Testis (tissue), 3 donors: ENCODE measurements around the gene DECR2. TPM values are rescaled to one million over a fixed set of nuclear protein-coding genes. Genes with fewer than 3 reads are reported as not detected.

Experiments
- DNase-seq: peaks from one replicate; pipeline ENCODE4 v3.0.0-alpha.2; 2019
- H3K27ac ChIP-seq, 2 donors: fragments of 200-600 bp; sonication (generic); one replicate each; pipeline ENCODE4 v1.5.1; 2019
- H3K27me3 ChIP-seq: fragments of 200-600 bp; sonication (generic); one replicate; pipeline ENCODE4 v1.5.1; 2019
- H3K36me3 ChIP-seq: fragments of 200-600 bp; sonication (generic); one replicate; pipeline ENCODE4 v1.5.1; 2017; ENCODE audit warnings: low read depth; ENCODE audit errors: missing control alignments
- H3K4me1 ChIP-seq: fragments of 200-600 bp; sonication (generic); one replicate; pipeline ENCODE4 v1.5.1; 2019
- H3K4me3 ChIP-seq, 2 donors: fragments of 200-600 bp; sonication (generic); one replicate each; pipeline ENCODE4 v1.5.1; 2017 to 2019
- H3K9me3 ChIP-seq: fragments of 200-600 bp; sonication (generic); one replicate; pipeline ENCODE4 v1.5.1; 2017
- POLR2A ChIP-seq: fragments of 450-650 bp; IDR thresholded peaks from one replicate; pipeline ENCODE4 v1.6.1; 2017; ENCODE audit warnings: antibody characterized with exemption, mild to moderate bottlenecking, moderate library complexity
- WGBS, 2 donors: methylation state at CpG; one replicate each; pipeline ENCODE4 v1.1.5; 2018; 5-methylcytosine and 5-hydroxymethylcytosine counted together
- intact Hi-C: fragments of 100-400 bp; cut with DNase I; formaldehyde crosslinking; loops from one replicate; pipeline ENCODE4 v1.15.1; 2023; ENCODE audit warnings: low total_unique reads
- polyA plus RNA-seq: library from polyadenylated mRNA; stranded (reverse); fragments of 350-450 nt; fragmentation: Illumina TruSeq; extraction: RNeasy Lipid Tissue Mini Kit (QIAGEN cat#74804); gene quantifications from one replicate; pipeline ENCODE4 v1.2.3, GENCODE V29; 2014; ENCODE audit warnings: low read depth, low replicate concordance; ENCODE audit not compliant: insufficient read depth
- total RNA-seq, 2 donors: library from RNA; depleted of rRNA; stranded (reverse); fragments of >200 nt; gene quantifications; one replicate each; pipeline ENCODE4 v1.2.3, GENCODE V29; 2016
- TF ChIP-seq, protein P1 (sequence below), 3 experiments: fragments of 450-650 bp in 2 of 3; fragments of 200-600 bp in 1 of 3; sonication (generic) in 1 of 3; IDR thresholded peaks; one replicate each; pipeline ENCODE4 v1.5.1; 2016 to 2019; ENCODE audit warnings: antibody characterized with exemption in 3 of 3, mild to moderate bottlenecking in 2 of 3, moderate library complexity in 1 of 3

Gene DECR2
- total and polyA plus RNA-seq, 3 donors from 2014 or later, result 33.2 to 56.1 (median 52.2) TPM

DNA sequence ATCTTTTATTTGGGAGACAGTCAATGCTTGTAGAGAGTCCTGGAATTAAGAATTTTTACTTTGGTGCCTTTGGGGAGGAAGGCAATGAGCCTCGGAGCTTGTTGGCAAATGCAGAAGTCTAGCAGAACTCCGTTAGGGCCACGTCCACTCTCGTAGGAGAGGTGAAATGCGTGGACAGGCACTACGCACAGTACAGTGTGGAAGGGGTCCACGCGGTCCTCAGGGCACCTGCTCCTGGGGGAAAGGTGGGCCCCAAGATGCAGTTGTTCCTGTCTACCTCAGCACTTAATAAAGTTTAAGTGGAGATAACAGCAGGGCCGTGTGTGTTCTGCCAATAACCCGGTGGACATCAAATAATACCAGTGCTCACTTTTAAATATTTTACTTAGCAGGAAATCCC, 25.6 kb downstream of the DECR2 start:
- intact Hi-C loops, result no loop called here
- H3K36me3 ChIP-seq, result no peaks in the 10 kb centered on the region
- H3K4me1 ChIP-seq, result peaks cover 36% of the 10 kb centered on the region
- no peak overlapping the region for H3K27ac ChIP-seq
- DNase-seq, result no peak
- peak overlapping the region; percentile 62 to 71 for H3K4me3 ChIP-seq
- no peaks in the 10 kb centered on the region for H3K9me3 ChIP-seq
- TF ChIP-seq, protein P1, sequence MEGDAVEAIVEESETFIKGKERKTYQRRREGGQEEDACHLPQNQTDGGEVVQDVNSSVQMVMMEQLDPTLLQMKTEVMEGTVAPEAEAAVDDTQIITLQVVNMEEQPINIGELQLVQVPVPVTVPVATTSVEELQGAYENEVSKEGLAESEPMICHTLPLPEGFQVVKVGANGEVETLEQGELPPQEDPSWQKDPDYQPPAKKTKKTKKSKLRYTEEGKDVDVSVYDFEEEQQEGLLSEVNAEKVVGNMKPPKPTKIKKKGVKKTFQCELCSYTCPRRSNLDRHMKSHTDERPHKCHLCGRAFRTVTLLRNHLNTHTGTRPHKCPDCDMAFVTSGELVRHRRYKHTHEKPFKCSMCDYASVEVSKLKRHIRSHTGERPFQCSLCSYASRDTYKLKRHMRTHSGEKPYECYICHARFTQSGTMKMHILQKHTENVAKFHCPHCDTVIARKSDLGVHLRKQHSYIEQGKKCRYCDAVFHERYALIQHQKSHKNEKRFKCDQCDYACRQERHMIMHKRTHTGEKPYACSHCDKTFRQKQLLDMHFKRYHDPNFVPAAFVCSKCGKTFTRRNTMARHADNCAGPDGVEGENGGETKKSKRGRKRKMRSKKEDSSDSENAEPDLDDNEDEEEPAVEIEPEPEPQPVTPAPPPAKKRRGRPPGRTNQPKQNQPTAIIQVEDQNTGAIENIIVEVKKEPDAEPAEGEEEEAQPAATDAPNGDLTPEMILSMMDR (IDR thresholded peaks at IDR 0.05), result no peak
- no peak for TF ChIP-seq POLR2A
- WGBS, 2 donors, result 23 to 29% methylated on average over 10 of the region's 10 CpGs
- no peaks in the 10 kb centered on the region for H3K27me3 ChIP-seq

DNA sequence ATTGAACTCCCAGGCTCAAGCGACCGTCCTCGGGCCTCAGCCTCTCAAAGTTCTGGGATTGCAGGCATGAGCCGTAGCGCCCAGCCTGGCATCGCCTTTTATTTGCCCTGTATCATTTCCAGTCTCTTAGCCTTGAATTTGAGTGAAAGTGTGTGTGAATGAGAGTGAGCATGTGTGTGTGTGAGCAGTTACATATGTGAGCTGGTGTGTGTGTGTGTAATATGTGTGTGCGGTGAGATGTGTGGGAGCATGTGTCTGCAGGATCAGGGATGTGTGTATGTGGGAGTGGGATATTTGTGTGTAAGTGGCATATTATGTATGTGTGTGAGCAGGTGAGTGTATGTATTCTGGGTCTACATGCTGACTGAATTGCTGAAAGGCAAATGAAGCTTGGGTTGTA, 29.2 kb downstream of the DECR2 start:
- DNase-seq, result no peak
- no peaks in the 10 kb centered on the region for H3K9me3 ChIP-seq
- 97 to 98% methylated on average over 7 of the region's 7 CpGs for WGBS, 2 donors
- no peaks in the 10 kb centered on the region for H3K36me3 ChIP-seq
- peaks cover 22% of the 10 kb centered on the region for H3K4me1 ChIP-seq
- no peak overlapping the region for H3K4me3 ChIP-seq
- no peak for TF ChIP-seq POLR2A
- TF ChIP-seq, protein P1 (IDR thresholded peaks at IDR 0.05), result no peak
- H3K27me3 ChIP-seq, result no peaks in the 10 kb centered on the region
- intact Hi-C loops, result no loop called here
- no peak overlapping the region for H3K27ac ChIP-seq

DNA sequence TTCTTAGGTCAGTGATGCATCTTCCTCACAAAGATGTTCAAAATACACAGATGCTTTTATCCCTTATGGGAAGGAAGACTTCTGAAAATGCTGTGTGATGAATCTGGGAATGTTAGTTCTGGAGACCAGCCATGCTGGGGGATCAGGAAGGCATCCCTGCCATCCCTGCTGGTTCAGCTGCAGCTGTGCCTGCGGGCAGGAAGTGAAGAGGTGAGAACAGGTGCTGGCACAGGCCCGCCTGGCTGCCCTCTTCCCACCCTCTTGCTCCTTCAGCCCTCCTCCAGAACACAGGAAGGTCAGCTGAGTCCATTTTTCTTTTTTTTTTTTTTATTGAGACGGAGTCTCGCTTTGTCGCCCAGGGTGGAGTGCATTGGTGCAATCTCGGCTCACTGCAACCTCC, 38.9 kb downstream of the DECR2 start:
- no peak for DNase-seq
- H3K36me3 ChIP-seq, result no peaks in the 10 kb centered on the region
- 94 to 95% methylated on average over 6 of the region's 6 CpGs for WGBS, 2 donors
- no peak overlapping the region for H3K4me3 ChIP-seq
- H3K9me3 ChIP-seq, result no peaks in the 10 kb centered on the region
- H3K27ac ChIP-seq, result no peak overlapping the region
- H3K4me1 ChIP-seq, result no peaks in the 10 kb centered on the region
- TF ChIP-seq, protein P1 (IDR thresholded peaks at IDR 0.05), result no peak
- TF ChIP-seq POLR2A, result no peak
- no peaks in the 10 kb centered on the region for H3K27me3 ChIP-seq
- intact Hi-C loops, result no loop called here

DNA sequence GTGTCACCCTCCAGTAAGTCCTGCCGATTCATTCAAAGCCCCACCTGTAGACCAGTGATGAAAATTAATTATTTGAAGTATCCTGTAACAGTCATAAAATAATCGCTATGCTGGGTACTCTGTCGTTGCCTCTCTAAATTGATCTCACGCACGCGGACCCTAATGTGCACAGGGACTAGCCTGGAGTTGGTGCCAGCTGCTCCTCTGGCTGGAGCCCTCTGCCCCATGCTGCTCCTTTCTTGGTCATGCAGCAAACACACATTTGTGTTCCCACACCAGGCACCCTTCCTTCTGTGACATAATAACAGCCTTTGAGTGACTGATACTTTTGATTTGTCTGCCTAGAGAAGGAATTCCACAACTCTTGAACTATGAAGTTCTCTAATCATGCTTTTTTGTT, 39.8 kb downstream of the DECR2 start:
- TF ChIP-seq, protein P1 (IDR thresholded peaks at IDR 0.05), result no peak
- no peak for TF ChIP-seq POLR2A
- DNase-seq, result no peak
- no peak overlapping the region for H3K4me3 ChIP-seq
- H3K27ac ChIP-seq, result no peak overlapping the region
- H3K9me3 ChIP-seq, result no peaks in the 10 kb centered on the region
- no peaks in the 10 kb centered on the region for H3K36me3 ChIP-seq
- intact Hi-C loops, result no loop called here
- H3K4me1 ChIP-seq, result no peaks in the 10 kb centered on the region
- H3K27me3 ChIP-seq, result no peaks in the 10 kb centered on the region
- WGBS, 2 donors, result 95 to 96% methylated on average over 6 of the region's 6 CpGs

DNA sequence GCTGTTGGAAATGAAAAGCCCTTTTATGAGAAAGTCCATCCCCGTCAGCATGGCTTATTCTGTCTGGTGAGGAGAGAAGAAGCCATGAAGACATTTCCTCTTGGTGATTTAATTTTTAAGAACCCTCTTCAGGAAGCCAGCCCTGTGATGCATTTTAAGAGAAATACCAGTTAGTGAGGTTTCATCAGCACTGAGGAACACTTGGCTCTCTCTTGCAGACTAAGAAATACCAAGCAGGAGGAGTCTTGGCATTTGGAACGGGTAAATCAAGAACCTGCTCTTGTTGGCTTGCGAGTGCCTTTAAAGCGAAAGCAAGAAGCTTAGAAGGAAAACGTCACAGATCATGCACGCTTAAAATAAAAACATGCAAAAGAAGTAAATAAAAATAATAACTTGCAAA, 41.3 kb downstream of the DECR2 start:
- Histone ChIP-seq H3K27me3 (no peaks in the 10 kb centered on the region), H3K27ac (no peak overlapping the region), H3K9me3 (no peaks in the 10 kb centered on the region), H3K4me3 (no peak overlapping the region), H3K4me1 (no peaks in the 10 kb centered on the region), H3K36me3 (no peaks in the 10 kb centered on the region)
- no peak for DNase-seq
- no peak for TF ChIP-seq POLR2A
- TF ChIP-seq, protein P1 (IDR thresholded peaks at IDR 0.05), result no peak
- WGBS, 2 donors, result 76 to 81% methylated on average over 6 of the region's 6 CpGs
- intact Hi-C loops, result no loop called here
